H7 (cell line): Measurements from ENCODE around the gene AKT3. TPM values are rescaled to one million over a fixed set of nuclear protein-coding genes. Genes with fewer than 3 reads are reported as not detected.

Source experiments
- DNase-seq: peaks from one replicate; pipeline ENCODE4 v3.0.0; 2012
- H3K27me3 ChIP-seq: 2 replicates; pipeline ENCODE4 v1.6.0; 2011; ENCODE audit warnings: mild to moderate bottlenecking, low read length; ENCODE audit not compliant: control insufficient read depth, insufficient read depth
- H3K36me3 ChIP-seq: replicated peaks from 2 replicates; pipeline ENCODE4 v1.5.1; 2011; ENCODE audit warnings: low read length; ENCODE audit not compliant: control insufficient read depth, insufficient read depth
- H3K4me3 ChIP-seq: 2 replicates; pipeline ENCODE4 v1.5.1; 2011; ENCODE audit warnings: low read depth, mild to moderate bottlenecking, control low read depth, low read length, moderate library complexity; ENCODE audit not compliant: insufficient read depth
- total RNA-seq: library from RNA; depleted of rRNA; stranded (reverse); fragments of >200 nt; shearing (Covaris generic); gene quantifications from 2 replicates; pipeline ENCODE4 v1.2.3, GENCODE V29; 2014

Gene AKT3
- total RNA-seq, 1 experiment from 2014 or later, result 15.0 TPM

- Histone ChIP-seq H3K4me3 (no peak overlapping the region), H3K27me3 (no peaks in the 10 kb centered on the region), H3K36me3 (no peaks in the 10 kb centered on the region)
- no peak for DNase-seq
Observed at GRCh38 chr1:243725846-243726245, 124.2 kb downstream of the AKT3 start.

- no peak for DNase-seq
- no peaks in the 10 kb centered on the region for H3K27me3 ChIP-seq
- no peak overlapping the region for H3K4me3 ChIP-seq
- no peaks in the 10 kb centered on the region for H3K36me3 ChIP-seq
Observed at GRCh38 chr1:243725075-243725474, 125.0 kb downstream of the AKT3 start.

- Histone ChIP-seq H3K4me3 (no peak overlapping the region), H3K36me3 (no peaks in the 10 kb centered on the region), H3K27me3 (no peaks in the 10 kb centered on the region)
- DNase-seq, result no peak
Observed at GRCh38 chr1:243723458-243724043, 126.5 kb downstream of the AKT3 start.

GRCh38 chr1:243723050-243723449 is 127.0 kb downstream of the AKT3 start:
- Histone ChIP-seq H3K27me3 (no peaks in the 10 kb centered on the region), H3K36me3 (no peaks in the 10 kb centered on the region), H3K4me3 (no peak overlapping the region)
- no peak for DNase-seq

- H3K36me3 ChIP-seq, result no peaks in the 10 kb centered on the region
- H3K27me3 ChIP-seq, result no peaks in the 10 kb centered on the region
- no peak overlapping the region for H3K4me3 ChIP-seq
- DNase-seq, result no peak
Observed at GRCh38 chr1:243719476-243719875, 130.6 kb downstream of the AKT3 start.

- H3K36me3 ChIP-seq, result no peaks in the 10 kb centered on the region
- no peak for DNase-seq
- H3K27me3 ChIP-seq, result no peaks in the 10 kb centered on the region
- H3K4me3 ChIP-seq, result no peak overlapping the region
Observed at GRCh38 chr1:243718893-243719292, 131.2 kb downstream of the AKT3 start.

GRCh38 chr1:243718022-243718421 is 132.0 kb downstream of the AKT3 start:
- H3K36me3 ChIP-seq, result no peaks in the 10 kb centered on the region
- H3K27me3 ChIP-seq, result no peaks in the 10 kb centered on the region
- no peak for DNase-seq
- H3K4me3 ChIP-seq, result no peak overlapping the region

- DNase-seq, result no peak
- no peaks in the 10 kb centered on the region for H3K27me3 ChIP-seq
- no peak overlapping the region for H3K4me3 ChIP-seq
- H3K36me3 ChIP-seq, result no peaks in the 10 kb centered on the region
Observed at GRCh38 chr1:243716906-243717305, 133.1 kb downstream of the AKT3 start.

- DNase-seq, result no peak
- Histone ChIP-seq H3K4me3 (no peak overlapping the region), H3K36me3 (no peaks in the 10 kb centered on the region), H3K27me3 (no peaks in the 10 kb centered on the region)
Observed at GRCh38 chr1:243715285-243715684, 134.8 kb downstream of the AKT3 start.

GRCh38 chr1:243713470-243714186 is 136.4 kb downstream of the AKT3 start:
- Histone ChIP-seq H3K27me3 (no peaks in the 10 kb centered on the region), H3K4me3 (no peak overlapping the region), H3K36me3 (no peaks in the 10 kb centered on the region)
- no peak for DNase-seq

- H3K36me3 ChIP-seq, result no peaks in the 10 kb centered on the region
- DNase-seq, result no peak
Observed at GRCh38 chr1:243712941-243713340, 137.1 kb downstream of the AKT3 start.

GRCh38 chr1:243712242-243712641 is 137.8 kb downstream of the AKT3 start:
- no peaks in the 10 kb centered on the region for H3K27me3 ChIP-seq
- DNase-seq, result no peak
- H3K4me3 ChIP-seq, result no peak overlapping the region
- no peaks in the 10 kb centered on the region for H3K36me3 ChIP-seq

More at GRCh38 chr1:243712941-243713340, 137.1 kb downstream of the AKT3 start:
- no peaks in the 10 kb centered on the region for H3K27me3 ChIP-seq
- H3K4me3 ChIP-seq, result no peak overlapping the region

GRCh38 chr1:243710467-243710866 is 139.6 kb downstream of the AKT3 start:
- no peak overlapping the region for H3K4me3 ChIP-seq
- no peak for DNase-seq
- no peaks in the 10 kb centered on the region for H3K36me3 ChIP-seq
- no peaks in the 10 kb centered on the region for H3K27me3 ChIP-seq

- no peak for DNase-seq
- Histone ChIP-seq H3K36me3 (no peaks in the 10 kb centered on the region), H3K27me3 (no peaks in the 10 kb centered on the region), H3K4me3 (no peak overlapping the region)
Observed at GRCh38 chr1:243708210-243708609, 141.8 kb downstream of the AKT3 start.

GRCh38 chr1:243706563-243706962 is 143.5 kb downstream of the AKT3 start:
- no peak for DNase-seq
- H3K27me3 ChIP-seq, result no peaks in the 10 kb centered on the region
- no peak overlapping the region for H3K4me3 ChIP-seq
- no peaks in the 10 kb centered on the region for H3K36me3 ChIP-seq
